ENCODE data around the gene NOTCH4. TPM values are rescaled to one million over a fixed set of nuclear protein-coding genes. Genes with fewer than 3 reads are reported as not detected.
A peak's percentile ranks its signal among the peaks of the same experiment; 100 is the strongest.

NOTCH4 gene
- total and polyA plus RNA-seq, 9 of the 15 experiments (the other 6 are each of a cell fraction or from before 2014, with no cell fraction given) = 0.24 to 4.3 (median 1.7) TPM

GRCh38 chr6:32189069-32189741, 34.7 kb downstream of the NOTCH4 start (continued):
- TF ChIP-seq ZNF407 (IDR thresholded peaks at IDR 0.05; ENCODE audit: low read depth) (0 out of 2 replicates have a peak, but pooled peaks have one; percentile 8), HDAC1 (IDR thresholded peaks at IDR 0.05) (peak in 1 of 2 experiments; percentile 35; a peak in 1 of 4 replicates), ZNF134 (CRISPR knock-in tag; conservative IDR thresholded peaks at IDR 0.05) (no peak), HMGN3 (IDR thresholded peaks at IDR 0.05; ENCODE audit: borderline replicate concordance, extremely low read depth, insufficient read length, low read depth, low read length) (no peak), SMARCC2 (IDR thresholded peaks at IDR 0.05; ENCODE audit: low read depth) (no peak), SAP30 (IDR thresholded peaks at IDR 0.05; ENCODE audit: borderline replicate concordance, insufficient read depth, low read depth, low read length, poor library complexity, severe bottlenecking) (peak; percentile 29), SIN3A (IDR thresholded peaks at IDR 0.05; ENCODE audit: borderline replicate concordance in 2 of 2, control insufficient read depth in 1 of 2, low read depth in 2 of 2, low read length in 2 of 2) (0 out of 4 replicates have a peak, but pooled peaks of 1 of the 2 experiments have one; percentile 11), CHD1 (IDR thresholded peaks at IDR 0.05; ENCODE audit: low read length) (peak; percentile 36), CXXC5 (CRISPR knock-in tag; IDR thresholded peaks at IDR 0.05) (0 out of 2 replicates have a peak, but pooled peaks have one; percentile 14), CBFA2T2 (conservative IDR thresholded peaks at IDR 0.05) (no peak), POLR2A (conservative IDR thresholded peaks at IDR 0.05) (peak; percentile 60; the same call in 1 of the 2 replicates), PHF20 (IDR thresholded peaks at IDR 0.05; ENCODE audit: partially characterized antibody) (peak; percentile 15), ZBTB26 (CRISPR knock-in tag; IDR thresholded peaks at IDR 0.05) (peak; percentile 83), ZBTB9 (CRISPR knock-in tag; IDR thresholded peaks at IDR 0.05) (0 out of 2 replicates have a peak, but pooled peaks have one; percentile 14)

All from K562 (cell line).